ENCODE results near the gene PLK4. TPM values are rescaled to one million over a fixed set of nuclear protein-coding genes. Genes with fewer than 3 reads are reported as not detected.
"Not testable (repeated sequence)": the region's sequence is repeated elsewhere in the genome, so short reads cannot be mapped to it uniquely, and the experiment has no call there.

Gene PLK4
- total RNA-seq, 1 donor from 2014 or later = 83.9 TPM

DNA sequence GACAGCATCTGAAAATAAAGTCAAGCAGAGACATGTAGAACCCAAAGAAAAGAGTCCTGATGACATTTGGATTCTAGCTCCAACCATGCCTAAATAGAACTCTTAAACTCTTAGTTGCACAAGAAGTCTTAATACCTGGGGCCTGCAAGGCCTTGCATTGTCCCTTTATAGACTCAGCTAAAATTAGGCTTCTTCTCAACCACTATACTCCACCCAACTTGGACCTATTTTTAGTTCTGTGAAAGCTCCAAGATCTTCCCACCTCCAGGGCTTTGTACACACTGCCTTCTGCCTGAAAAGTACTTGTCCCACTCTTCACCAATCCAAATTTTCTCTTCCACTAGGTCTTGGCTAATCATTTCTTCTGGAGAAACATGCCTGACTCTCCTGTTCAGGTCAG, 36.5 kb downstream of the PLK4 start:
- H3K4me1 Mint-ChIP-seq = no peaks in the 10 kb centered on the region
- Histone ChIP-seq H3K9ac (no peak overlapping the region), H3K36me3 (peaks cover 9% of the 10 kb centered on the region), H3K27ac (no peak overlapping the region), H3K79me2 (ENCODE audit: low read depth) (no peaks in the 10 kb centered on the region), H3K9me3 (ENCODE audit: low read depth) (no peaks in the 10 kb centered on the region), H3K27me3 (no peaks in the 10 kb centered on the region), H3K4me1 (no peaks in the 10 kb centered on the region), H4K20me1 (ENCODE audit: low read depth) (no peaks in the 10 kb centered on the region), H3K4me3 (no peak overlapping the region), H3F3A (ENCODE audit: low read depth) (no peaks in the 10 kb centered on the region), H2AFZ (replicated peaks) (no peak overlapping the region), H3K4me2 (no peak overlapping the region)
- no peak overlapping the region for H3K27ac Mint-ChIP-seq
- TF ChIP-seq EZH2 (IDR thresholded peaks at IDR 0.05) (no peak), EZH2phosphoT487 (IDR thresholded peaks at IDR 0.05) (no peak)
- H3K9me3 Mint-ChIP-seq = no peaks in the 10 kb centered on the region
- no peak for DNase-seq (ENCODE audit: low spot score)
- H3K27me3 Mint-ChIP-seq (ENCODE audit: insufficient read depth, low read depth) = no peaks in the 10 kb centered on the region
- no peak overlapping the region for H3K4me3 Mint-ChIP-seq
- peaks cover 13% of the 10 kb centered on the region for H3K36me3 Mint-ChIP-seq

DNA sequence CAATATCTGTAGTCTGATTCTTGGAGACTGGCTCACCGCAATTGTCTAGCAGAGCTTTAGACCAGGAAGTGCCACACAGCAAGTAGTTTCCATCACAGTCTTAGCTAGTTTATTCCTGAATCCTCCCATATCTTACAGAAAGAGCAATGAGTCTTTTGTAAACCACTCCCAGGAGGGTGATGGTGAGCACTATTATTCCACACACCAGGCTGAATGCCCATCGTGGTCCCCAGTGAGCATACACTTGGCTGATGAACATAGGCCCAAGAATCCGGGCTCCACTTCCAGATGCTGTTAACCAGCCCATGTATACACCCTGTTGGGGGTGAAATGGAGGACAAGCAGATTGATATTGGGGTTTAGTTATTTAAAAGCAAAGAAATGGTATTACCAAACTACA, 39.8 kb downstream of the PLK4 start:
- peaks cover 9% of the 10 kb centered on the region for H3K36me3 ChIP-seq
- Mint-ChIP-seq H3K27me3 (ENCODE audit: insufficient read depth, low read depth) (no peaks in the 10 kb centered on the region), H3K4me3 (no peak overlapping the region), H3K9me3 (peaks cover 2% of the 10 kb centered on the region), H3K4me1 (no peaks in the 10 kb centered on the region), H3K27ac (no peak overlapping the region), H3K36me3 (peaks cover 22% of the 10 kb centered on the region)
- no peaks in the 10 kb centered on the region for H3K79me2 ChIP-seq (ENCODE audit: low read depth)
- no peak overlapping the region for H3K27ac ChIP-seq
- no peak for TF ChIP-seq EZH2 (IDR thresholded peaks at IDR 0.05)
- no peak for TF ChIP-seq EZH2phosphoT487 (IDR thresholded peaks at IDR 0.05)
- TF ChIP-seq, protein P1, sequence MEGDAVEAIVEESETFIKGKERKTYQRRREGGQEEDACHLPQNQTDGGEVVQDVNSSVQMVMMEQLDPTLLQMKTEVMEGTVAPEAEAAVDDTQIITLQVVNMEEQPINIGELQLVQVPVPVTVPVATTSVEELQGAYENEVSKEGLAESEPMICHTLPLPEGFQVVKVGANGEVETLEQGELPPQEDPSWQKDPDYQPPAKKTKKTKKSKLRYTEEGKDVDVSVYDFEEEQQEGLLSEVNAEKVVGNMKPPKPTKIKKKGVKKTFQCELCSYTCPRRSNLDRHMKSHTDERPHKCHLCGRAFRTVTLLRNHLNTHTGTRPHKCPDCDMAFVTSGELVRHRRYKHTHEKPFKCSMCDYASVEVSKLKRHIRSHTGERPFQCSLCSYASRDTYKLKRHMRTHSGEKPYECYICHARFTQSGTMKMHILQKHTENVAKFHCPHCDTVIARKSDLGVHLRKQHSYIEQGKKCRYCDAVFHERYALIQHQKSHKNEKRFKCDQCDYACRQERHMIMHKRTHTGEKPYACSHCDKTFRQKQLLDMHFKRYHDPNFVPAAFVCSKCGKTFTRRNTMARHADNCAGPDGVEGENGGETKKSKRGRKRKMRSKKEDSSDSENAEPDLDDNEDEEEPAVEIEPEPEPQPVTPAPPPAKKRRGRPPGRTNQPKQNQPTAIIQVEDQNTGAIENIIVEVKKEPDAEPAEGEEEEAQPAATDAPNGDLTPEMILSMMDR (IDR thresholded peaks at IDR 0.05) = no peak
- no peaks in the 10 kb centered on the region for H3K4me1 ChIP-seq
- H3K4me2 ChIP-seq = no peak overlapping the region
- H4K20me1 ChIP-seq (ENCODE audit: low read depth) = no peaks in the 10 kb centered on the region
- no peak for DNase-seq (ENCODE audit: low spot score)
- no peaks in the 10 kb centered on the region for H3F3A ChIP-seq (ENCODE audit: low read depth)
- H3K27me3 ChIP-seq = no peaks in the 10 kb centered on the region
- H2AFZ ChIP-seq (replicated peaks) = no peak overlapping the region
- H3K9me3 ChIP-seq (ENCODE audit: low read depth) = no peaks in the 10 kb centered on the region
- no peak overlapping the region for H3K4me3 ChIP-seq
- H3K9ac ChIP-seq = no peak overlapping the region

DNA sequence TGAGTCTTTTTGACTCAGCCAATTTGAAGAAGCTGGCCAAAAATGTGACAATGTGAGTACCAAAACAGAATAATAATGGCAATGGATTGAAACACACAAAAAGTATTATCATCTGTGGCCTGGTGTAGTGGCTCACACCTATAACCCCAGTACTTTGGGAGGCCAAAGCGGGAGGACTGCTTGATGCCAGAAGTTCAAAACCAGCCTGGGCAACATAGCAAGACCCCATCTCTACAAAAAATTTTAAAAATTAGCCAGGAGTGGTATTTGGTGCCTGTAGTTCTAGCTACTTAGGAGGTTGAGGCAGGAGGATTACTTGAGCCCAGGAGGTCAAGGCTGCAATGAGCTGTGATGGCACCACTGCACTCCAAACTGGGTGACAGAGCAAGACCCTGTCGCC, 41.5 kb downstream of the PLK4 start:
- Histone ChIP-seq H3K4me3 (no peak overlapping the region), H4K20me1 (ENCODE audit: low read depth) (no peaks in the 10 kb centered on the region), H2AFZ (replicated peaks) (no peak overlapping the region), H3K9ac (no peak overlapping the region), H3K36me3 (peaks cover 9% of the 10 kb centered on the region), H3K9me3 (ENCODE audit: low read depth) (no peaks in the 10 kb centered on the region), H3F3A (ENCODE audit: low read depth) (no peaks in the 10 kb centered on the region), H3K4me2 (no peak overlapping the region), H3K27ac (no peak overlapping the region), H3K4me1 (no peaks in the 10 kb centered on the region), H3K79me2 (ENCODE audit: low read depth) (no peaks in the 10 kb centered on the region), H3K27me3 (no peaks in the 10 kb centered on the region)
- H3K4me1 Mint-ChIP-seq = no peaks in the 10 kb centered on the region
- TF ChIP-seq EZH2phosphoT487 (IDR thresholded peaks at IDR 0.05) (no peak), EZH2 (IDR thresholded peaks at IDR 0.05) (no peak)
- TF ChIP-seq, protein P1 (IDR thresholded peaks at IDR 0.05) = no peak
- no peak overlapping the region for H3K4me3 Mint-ChIP-seq
- no peaks in the 10 kb centered on the region for H3K27me3 Mint-ChIP-seq (ENCODE audit: insufficient read depth, low read depth)
- peaks cover 24% of the 10 kb centered on the region for H3K36me3 Mint-ChIP-seq
- no peak for DNase-seq (ENCODE audit: low spot score)
- H3K9me3 Mint-ChIP-seq = peaks cover 2% of the 10 kb centered on the region
- no peak overlapping the region for H3K27ac Mint-ChIP-seq

DNA sequence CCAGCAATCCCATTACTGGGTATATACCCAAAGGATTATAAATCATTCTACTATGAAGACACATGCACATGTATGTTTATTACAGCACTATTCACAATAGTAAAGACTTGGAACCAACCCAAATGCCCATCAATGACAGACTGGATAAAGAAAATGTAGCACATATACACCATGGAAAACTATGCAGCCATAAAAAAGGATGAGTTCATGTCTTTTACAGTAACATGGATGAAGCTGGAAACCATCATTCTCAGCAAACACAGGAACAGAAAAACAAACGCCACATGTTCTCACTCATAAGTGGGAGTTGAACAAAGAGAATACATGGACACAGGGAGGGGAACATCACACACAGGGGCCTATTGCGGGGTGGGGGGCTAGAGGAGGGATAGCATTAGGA, 45.0 kb downstream of the PLK4 start:
- not testable (repeated sequence) for H3K9me3 ChIP-seq (ENCODE audit: low read depth); H3K27ac Mint-ChIP-seq; H4K20me1 ChIP-seq (ENCODE audit: low read depth); H3K27me3 ChIP-seq; H3K79me2 ChIP-seq (ENCODE audit: low read depth); H3K9ac ChIP-seq; H3K4me3 Mint-ChIP-seq; H3K4me2 ChIP-seq; H3K4me3 ChIP-seq; H3K27ac ChIP-seq; H3F3A ChIP-seq (ENCODE audit: low read depth); DNase-seq (ENCODE audit: low spot score); H2AFZ ChIP-seq (replicated peaks); H3K9me3 Mint-ChIP-seq; H3K4me1 ChIP-seq; H3K4me1 Mint-ChIP-seq; H3K27me3 Mint-ChIP-seq (ENCODE audit: insufficient read depth, low read depth); H3K36me3 ChIP-seq
- H3K36me3 Mint-ChIP-seq = peaks cover 21% of the 10 kb centered on the region

Measured in neural progenitor cell (in vitro differentiated cells).